22Rv1 (cell line): ENCODE data around the gene CTAGE1.

Experiments used
- H3K27ac ChIP-seq: fragments of 450-650 bp; 2 replicates; pipeline ENCODE4 v1.5.1; 2017
- CTCF ChIP-seq: fragments of 450-650 bp; IDR thresholded peaks from 2 replicates; pipeline ENCODE4 v1.5.1; 2017; ENCODE audit warnings: mild to moderate bottlenecking
- ZFX ChIP-seq: fragments of 450-650 bp; IDR thresholded peaks from 2 replicates; pipeline ENCODE4 v1.6.1; 2017; ENCODE audit warnings: antibody characterized with exemption, borderline replicate concordance

CTAGE1 gene

GRCh38 chr18:22434973-22435608 is 17.4 kb upstream of the CTAGE1 start:
- H3K27ac ChIP-seq: no peak overlapping the region
- no peak for TF ChIP-seq CTCF
- no peak for TF ChIP-seq ZFX

DNA sequence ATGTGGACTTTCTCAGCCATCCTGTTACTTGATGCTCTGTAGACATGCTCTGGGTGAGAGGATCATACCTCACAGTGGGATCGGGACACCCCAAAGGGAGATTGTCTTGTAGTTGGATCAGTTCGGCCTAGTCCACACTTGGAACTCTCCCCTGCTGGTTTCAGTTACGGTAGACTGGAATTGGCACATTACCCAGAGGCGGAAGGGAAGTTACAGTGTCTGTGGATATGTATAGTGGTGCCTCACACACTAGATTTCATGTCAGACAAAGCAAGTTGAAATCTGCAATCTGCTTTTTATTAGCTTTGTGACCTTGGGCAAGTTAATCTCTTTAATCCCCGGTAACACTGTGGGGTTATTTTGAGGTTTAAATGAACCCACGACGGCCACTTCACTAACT is 16.2 kb upstream of the CTAGE1 start:
- H3K27ac ChIP-seq: no peak overlapping the region
- TF ChIP-seq ZFX: no peak
- no peak for TF ChIP-seq CTCF

DNA sequence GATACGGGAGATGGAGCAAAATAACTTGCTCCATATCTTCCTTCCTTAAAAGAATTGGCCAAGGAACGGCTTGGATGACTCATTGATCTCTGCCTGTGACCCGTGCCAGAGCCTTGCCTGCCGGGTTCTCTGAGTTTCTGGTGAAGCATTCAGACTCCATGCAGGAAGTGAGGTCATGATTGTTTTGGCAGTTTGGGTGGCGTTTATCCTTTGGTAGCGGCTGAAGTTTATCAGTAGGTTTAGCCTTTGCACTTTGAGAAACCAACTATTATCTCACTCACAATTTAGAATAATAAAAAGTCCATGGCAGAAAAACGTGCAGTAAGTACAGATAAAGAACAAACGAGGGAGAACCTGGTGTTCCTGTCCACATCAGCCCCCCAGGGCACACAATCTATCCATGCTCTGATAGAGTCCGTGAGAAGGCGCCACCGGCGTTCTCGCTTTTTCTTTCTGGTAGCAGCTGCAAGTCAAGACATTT is 15.0 kb upstream of the CTAGE1 start:
- no peak for TF ChIP-seq ZFX
- TF ChIP-seq CTCF: no peak
- peak overlapping the region; percentile 54 for H3K27ac ChIP-seq

DNA sequence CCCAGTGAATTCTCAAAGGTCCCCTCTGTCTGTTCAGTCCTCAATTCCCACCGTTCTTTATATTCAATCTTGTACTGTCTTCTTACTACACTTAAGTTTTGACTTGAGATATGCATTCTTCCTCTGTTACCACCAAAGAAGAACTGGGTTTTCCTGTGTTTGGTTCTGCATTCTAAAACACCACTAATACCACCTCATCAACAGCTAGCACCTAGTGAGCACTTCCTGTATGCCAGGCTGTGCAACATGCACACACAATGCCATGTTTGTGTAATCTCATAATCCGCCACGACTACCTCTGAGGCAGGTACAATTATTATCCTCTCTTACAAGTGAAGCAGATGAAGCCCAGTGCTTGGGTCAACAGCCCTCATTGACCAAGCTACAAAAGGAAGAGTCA is 11.8 kb upstream of the CTAGE1 start:
- H3K27ac ChIP-seq: no peak overlapping the region
- TF ChIP-seq CTCF: no peak
- no peak for TF ChIP-seq ZFX

DNA sequence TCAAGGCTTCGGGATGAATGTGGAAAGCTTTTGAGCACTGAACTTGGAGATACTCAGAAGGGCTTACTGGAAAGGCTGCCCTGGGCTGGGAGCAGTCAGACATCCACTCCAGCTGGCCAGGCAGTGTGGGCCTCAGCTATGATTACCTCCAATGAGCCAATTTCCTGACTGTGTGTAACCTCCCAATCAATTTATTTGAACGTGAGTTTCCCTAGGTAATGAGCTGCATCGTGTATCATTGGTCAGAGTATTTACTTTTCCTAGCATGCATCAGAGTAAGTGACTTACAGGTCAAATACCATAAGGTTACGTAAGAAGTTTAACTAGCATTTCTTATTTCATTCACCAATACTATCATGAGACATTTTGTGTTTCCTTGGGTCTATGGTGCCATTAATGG is 11.0 kb upstream of the CTAGE1 start:
- TF ChIP-seq CTCF (no peak), ZFX (no peak)
- no peak overlapping the region for H3K27ac ChIP-seq

DNA sequence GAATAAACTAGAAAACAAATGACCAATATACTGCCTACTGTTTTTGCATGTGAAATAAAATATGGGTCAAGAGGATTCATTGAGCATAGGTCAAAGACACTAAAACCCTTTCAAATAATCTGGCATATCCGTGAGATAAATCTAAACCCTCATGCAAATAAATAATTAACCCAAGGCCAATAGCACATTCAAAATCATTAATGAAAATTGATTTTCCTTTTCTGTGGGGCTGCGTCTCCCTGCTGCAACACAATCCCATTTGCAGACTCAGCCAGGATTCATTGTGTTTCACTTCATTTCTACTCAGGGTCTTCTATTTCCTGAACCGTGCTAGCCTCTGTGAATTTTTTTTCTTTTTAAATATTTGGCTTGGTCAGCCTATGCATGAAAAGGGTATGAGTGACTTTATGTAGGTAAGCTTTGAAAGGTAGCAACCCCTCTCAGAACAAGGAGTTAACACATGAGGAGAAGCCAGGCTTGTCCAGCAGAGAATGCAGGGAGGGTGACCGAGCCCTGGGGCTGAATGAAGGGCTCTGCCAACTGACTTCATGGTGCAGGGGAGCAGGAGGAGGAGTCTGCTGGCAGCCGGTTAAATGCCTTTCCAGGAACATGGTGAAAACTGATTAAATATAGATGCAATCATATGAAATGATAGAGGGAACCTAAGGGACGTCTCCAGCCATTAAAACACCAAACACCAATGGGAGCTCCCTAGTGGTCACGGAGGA is 10.3 kb upstream of the CTAGE1 start:
- TF ChIP-seq CTCF (no peak), ZFX (no peak)
- no peak overlapping the region for H3K27ac ChIP-seq

- TF ChIP-seq ZFX (no peak), CTCF (no peak)
- no peak overlapping the region for H3K27ac ChIP-seq
Observed at GRCh38 chr18:22424565-22424963, 6.8 kb upstream of the CTAGE1 start.
